Kidney (tissue), 14 donors: ENCODE measurements around the gene FOCAD. TPM values are rescaled to one million over a fixed set of nuclear protein-coding genes. Genes with fewer than 3 reads are reported as not detected.

Experiments used
- DNase-seq, 5 donors: peaks; one replicate each; pipeline ENCODE4 v3.0.0-alpha.2; 2013 to 2020
- FAIRE-seq: peaks from 2 replicates; lab custom pipeline; 2012; peaks lifted over from hg19 to GRCh38; lab: Jason Lieb, UNC
- H3K27ac ChIP-seq, 2 donors: one replicate each; pipeline ENCODE4 v1.7.0; 2013; ENCODE audit warnings: low read depth in 2 of 2, low read length in 2 of 2, inconsistent platforms in 1 of 2
- H3K27me3 ChIP-seq: one replicate; pipeline ENCODE4 v1.7.1; 2013; ENCODE audit warnings: low read length, inconsistent platforms; ENCODE audit not compliant: control insufficient read depth, insufficient read depth
- H3K36me3 ChIP-seq, 3 donors: one replicate each; pipeline versions ENCODE4 v1.7.0 to v1.7.1; 2013; ENCODE audit warnings: low read length in 3 of 3, control low read depth in 1 of 3, inconsistent platforms in 1 of 3; ENCODE audit not compliant: insufficient read depth in 3 of 3, control insufficient read depth in 2 of 3
- H3K4me1 ChIP-seq, 3 donors: one replicate each; pipeline versions ENCODE4 v1.7.0 to v1.7.1; 2013; ENCODE audit warnings: low read length in 3 of 3, inconsistent platforms in 1 of 3, low read depth in 1 of 3; ENCODE audit not compliant: control insufficient read depth in 2 of 3, insufficient read depth in 2 of 3
- H3K4me3 ChIP-seq, 3 donors: one replicate each; pipeline versions ENCODE4 v1.7.0 to v1.8.1; 2013; ENCODE audit warnings: low read length in 3 of 3, control low read depth in 1 of 3, inconsistent platforms in 1 of 3
- H3K9ac ChIP-seq, 3 donors: one replicate each; pipeline versions ENCODE4 v1.7.0 to v1.7.1; 2013; ENCODE audit warnings: low read length in 3 of 3, control low read depth in 1 of 3, inconsistent platforms in 1 of 3
- H3K9me3 ChIP-seq, 3 donors: one replicate each; pipeline versions ENCODE4 v1.7.0 to v1.7.1; 2013; ENCODE audit warnings: low read length in 3 of 3, control low read depth in 1 of 3, inconsistent platforms in 1 of 3; ENCODE audit not compliant: control insufficient read depth in 2 of 3, insufficient read depth in 1 of 3
- intact Hi-C: fragments of 100-400 bp; cut with DNase I; formaldehyde crosslinking; loops from one replicate; pipeline ENCODE4 v1.11.1; 2022
- polyA plus RNA-seq: library from polyadenylated mRNA; stranded (reverse); fragments of 350-450 nt; fragmentation: Illumina TruSeq; extraction: RNeasy Lipid Tissue Mini Kit (QIAGEN cat#74804); gene quantifications from one replicate; pipeline ENCODE4 v1.2.3, GENCODE V29; 2014; ENCODE audit warnings: low read depth, low replicate concordance; ENCODE audit not compliant: insufficient read depth
- total RNA-seq: library from RNA; stranded (reverse); fragmentation: NEBNext Ultra II Directional; extraction: Animal tissue kit (Norgen Biotek cat#: 25700); gene quantifications from one replicate; pipeline ENCODE4 v1.2.1, GENCODE V29; 2021
- TF ChIP-seq, protein P1 (sequence below): IDR thresholded peaks from 3 replicates; pipeline ENCODE4 v1.5.1; 2012; ENCODE audit warnings: mild to moderate bottlenecking, moderate library complexity, borderline replicate concordance; ENCODE audit not compliant: insufficient read depth; ENCODE audit errors: extremely low read depth
- donor health status: control.
- donor health status: control.
- donor health status: control.
- donor health status: control.
- donor health status: control.
- donor health status: DM: yes; HTN: yes; CAD: no.
- donor health status: Normal renal cell carcinoma (clear cell type).

The FOCAD gene
- total and polyA plus RNA-seq, 2 donors from 2014 or later = 12.2 to 35.7 TPM

DNA sequence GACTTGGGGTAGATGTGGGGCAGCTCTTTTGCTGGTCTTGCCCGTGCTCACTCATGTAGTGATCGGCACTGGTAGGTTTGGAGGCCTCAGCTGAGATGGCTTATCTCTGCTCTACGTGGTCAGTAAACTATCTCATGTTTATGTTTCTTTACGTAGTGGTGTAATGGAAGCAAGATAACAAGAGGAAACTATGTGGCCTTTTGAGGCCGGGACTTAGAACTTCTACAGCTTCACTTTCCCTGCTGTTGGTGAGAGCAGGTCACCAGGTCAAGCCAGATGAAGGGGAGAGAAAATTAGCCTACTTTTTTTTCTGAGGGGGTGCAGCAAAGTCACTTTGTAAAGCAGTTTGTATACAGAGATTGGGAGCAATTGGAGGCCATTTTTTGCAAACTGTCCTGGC, 8.5 kb downstream of the FOCAD start:
- Histone ChIP-seq H3K27me3 (no peaks in the 10 kb centered on the region), H3K36me3 (no peaks in the 10 kb centered on the region), H3K9me3 (no peaks in the 10 kb centered on the region), H3K9ac (no peak overlapping the region), H3K27ac (no peak overlapping the region), H3K4me3 (no peak overlapping the region), H3K4me1 (no peaks in the 10 kb centered on the region)
- TF ChIP-seq, protein P1, sequence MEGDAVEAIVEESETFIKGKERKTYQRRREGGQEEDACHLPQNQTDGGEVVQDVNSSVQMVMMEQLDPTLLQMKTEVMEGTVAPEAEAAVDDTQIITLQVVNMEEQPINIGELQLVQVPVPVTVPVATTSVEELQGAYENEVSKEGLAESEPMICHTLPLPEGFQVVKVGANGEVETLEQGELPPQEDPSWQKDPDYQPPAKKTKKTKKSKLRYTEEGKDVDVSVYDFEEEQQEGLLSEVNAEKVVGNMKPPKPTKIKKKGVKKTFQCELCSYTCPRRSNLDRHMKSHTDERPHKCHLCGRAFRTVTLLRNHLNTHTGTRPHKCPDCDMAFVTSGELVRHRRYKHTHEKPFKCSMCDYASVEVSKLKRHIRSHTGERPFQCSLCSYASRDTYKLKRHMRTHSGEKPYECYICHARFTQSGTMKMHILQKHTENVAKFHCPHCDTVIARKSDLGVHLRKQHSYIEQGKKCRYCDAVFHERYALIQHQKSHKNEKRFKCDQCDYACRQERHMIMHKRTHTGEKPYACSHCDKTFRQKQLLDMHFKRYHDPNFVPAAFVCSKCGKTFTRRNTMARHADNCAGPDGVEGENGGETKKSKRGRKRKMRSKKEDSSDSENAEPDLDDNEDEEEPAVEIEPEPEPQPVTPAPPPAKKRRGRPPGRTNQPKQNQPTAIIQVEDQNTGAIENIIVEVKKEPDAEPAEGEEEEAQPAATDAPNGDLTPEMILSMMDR = no peak
- no peak for DNase-seq
- FAIRE-seq = no peak
- intact Hi-C loops = no loop called here

DNA sequence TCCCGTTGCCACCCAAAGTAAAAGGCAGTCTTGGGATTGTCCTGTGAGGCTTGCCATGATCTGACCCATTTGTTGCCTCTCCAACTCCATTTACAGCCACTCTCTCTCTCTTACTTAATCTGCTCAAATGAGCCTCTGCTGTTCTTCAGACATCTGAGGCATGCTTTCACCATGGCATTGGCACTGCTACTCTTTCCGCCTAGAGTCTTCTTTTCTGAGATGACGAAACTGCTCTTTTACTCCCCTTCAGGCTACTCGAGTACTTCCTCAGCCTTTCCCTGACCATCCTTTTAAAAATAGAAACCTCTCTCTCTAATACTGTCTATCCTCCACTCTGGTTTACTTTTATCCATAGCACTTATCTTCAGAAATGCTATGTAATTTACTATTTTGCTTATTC, 9.0 kb downstream of the FOCAD start:
- Histone ChIP-seq H3K36me3 (no peaks in the 10 kb centered on the region), H3K9ac (no peak overlapping the region), H3K4me3 (no peak overlapping the region), H3K27me3 (no peaks in the 10 kb centered on the region), H3K27ac (no peak overlapping the region), H3K4me1 (no peaks in the 10 kb centered on the region), H3K9me3 (no peaks in the 10 kb centered on the region)
- intact Hi-C loops = no loop called here
- FAIRE-seq (no peak), DNase-seq (no peak)
- TF ChIP-seq, protein P1 = no peak

DNA sequence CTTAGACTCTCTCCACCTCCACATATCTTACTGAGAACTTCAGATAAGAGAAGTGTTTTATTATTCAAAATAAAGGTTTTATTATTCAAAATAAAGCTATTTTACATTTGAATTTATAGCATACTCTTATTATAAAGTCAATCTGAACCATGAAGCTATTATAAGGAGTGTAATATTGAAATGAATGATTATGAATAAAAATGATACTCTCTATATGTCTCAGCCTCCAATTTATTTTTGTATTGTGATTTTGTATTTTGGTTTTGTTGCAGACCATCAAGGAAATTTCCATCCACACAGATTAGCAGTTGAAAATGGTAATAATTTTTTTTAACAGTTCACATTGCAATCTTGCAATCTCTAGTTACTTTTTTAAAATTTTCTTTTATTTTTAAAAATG, 10.2 kb downstream of the FOCAD start:
- H3K36me3 ChIP-seq = no peaks in the 10 kb centered on the region
- no peak overlapping the region for H3K9ac ChIP-seq
- H3K27ac ChIP-seq = no peak overlapping the region
- no peaks in the 10 kb centered on the region for H3K9me3 ChIP-seq
- FAIRE-seq = peak; percentile 59
- no peak for DNase-seq
- TF ChIP-seq, protein P1 = no peak
- no peaks in the 10 kb centered on the region for H3K27me3 ChIP-seq
- H3K4me3 ChIP-seq = no peak overlapping the region
- H3K4me1 ChIP-seq = no peaks in the 10 kb centered on the region
- intact Hi-C loops = no loop called here
